ENCODE results near the gene LCN10.
"Not testable (repeated sequence)": the region's sequence is repeated elsewhere in the genome, so short reads cannot be mapped to it uniquely, and the experiment has no call there.

Gene LCN10

DNA sequence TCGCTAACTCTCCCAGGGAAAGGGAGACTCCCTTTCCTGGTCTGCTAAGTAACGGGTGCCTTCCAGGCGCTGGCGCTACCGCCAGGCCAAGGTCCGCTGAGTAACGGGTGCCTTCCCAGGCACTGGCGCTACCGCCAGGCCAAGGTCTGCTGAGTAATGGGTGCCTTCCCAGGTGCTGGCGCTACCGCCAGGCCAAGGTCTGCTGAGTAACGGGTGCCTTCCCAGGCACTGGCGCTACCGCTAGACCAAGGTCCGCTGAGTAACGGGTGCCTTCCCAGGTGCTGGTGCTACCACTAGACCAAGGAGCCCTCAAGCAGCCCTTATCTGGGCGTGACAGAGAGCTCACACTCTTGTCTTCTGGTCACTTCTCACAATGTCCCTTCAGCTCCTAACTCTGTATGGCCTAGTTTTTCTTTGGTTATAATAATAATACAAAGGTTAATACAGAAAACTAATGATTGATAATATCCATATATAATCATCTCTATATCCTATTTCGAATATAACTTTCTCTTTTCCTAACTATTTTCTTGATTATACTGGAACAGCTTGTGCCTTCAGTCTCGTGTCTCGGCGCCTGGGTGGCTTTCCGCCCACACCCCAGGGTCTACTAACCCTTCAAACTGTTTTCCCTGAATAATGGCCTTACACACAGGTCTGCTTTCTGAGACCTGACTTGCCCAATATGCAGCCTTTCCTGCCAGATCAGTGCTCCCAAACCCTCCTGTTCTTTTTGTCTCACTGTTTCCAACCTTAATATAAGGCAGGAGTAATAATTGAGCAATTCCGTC lies 43.0 kb upstream of the LCN10 start:
- not testable (repeated sequence) for H3K9me3 ChIP-seq (ENCODE audit: control insufficient read depth in 1 of 2, low read length in 2 of 2); H3K27ac ChIP-seq (ENCODE audit: low read depth, low read length); H3K27me3 ChIP-seq (ENCODE audit: control insufficient read depth in 1 of 2, insufficient read depth in 2 of 2, low read length in 2 of 2); H3K4me3 ChIP-seq (ENCODE audit: low read depth in 1 of 2, low read length in 2 of 2); H3K36me3 ChIP-seq (ENCODE audit: control insufficient read depth in 1 of 2, insufficient read depth in 2 of 2, low read length in 2 of 2); H3K9ac ChIP-seq (ENCODE audit: low read depth in 1 of 2, low read length in 2 of 2)
- H3K4me1 ChIP-seq (ENCODE audit: control insufficient read depth in 1 of 2, insufficient read depth in 2 of 2, low read length in 2 of 2), result peaks cover 11 to 41% of the 10 kb centered on the region in 2 donors

GRCh38 chr9:136784997-136785361 lies 42.2 kb upstream of the LCN10 start:
- Histone ChIP-seq H3K9ac (ENCODE audit: low read depth in 1 of 2, low read length in 2 of 2) (no peak overlapping the region), H3K27me3 (ENCODE audit: control insufficient read depth in 1 of 2, insufficient read depth in 2 of 2, low read length in 2 of 2) (no peaks in the 10 kb centered on the region), H3K36me3 (ENCODE audit: control insufficient read depth in 1 of 2, insufficient read depth in 2 of 2, low read length in 2 of 2) (no peaks in the 10 kb centered on the region), H3K4me1 (ENCODE audit: control insufficient read depth in 1 of 2, insufficient read depth in 2 of 2, low read length in 2 of 2) (peaks cover 5 to 35% of the 10 kb centered on the region in 2 donors), H3K4me3 (ENCODE audit: low read depth in 1 of 2, low read length in 2 of 2) (no peak overlapping the region), H3K27ac (ENCODE audit: low read depth, low read length) (no peak overlapping the region), H3K9me3 (ENCODE audit: control insufficient read depth in 1 of 2, low read length in 2 of 2) (no peaks in the 10 kb centered on the region)

DNA sequence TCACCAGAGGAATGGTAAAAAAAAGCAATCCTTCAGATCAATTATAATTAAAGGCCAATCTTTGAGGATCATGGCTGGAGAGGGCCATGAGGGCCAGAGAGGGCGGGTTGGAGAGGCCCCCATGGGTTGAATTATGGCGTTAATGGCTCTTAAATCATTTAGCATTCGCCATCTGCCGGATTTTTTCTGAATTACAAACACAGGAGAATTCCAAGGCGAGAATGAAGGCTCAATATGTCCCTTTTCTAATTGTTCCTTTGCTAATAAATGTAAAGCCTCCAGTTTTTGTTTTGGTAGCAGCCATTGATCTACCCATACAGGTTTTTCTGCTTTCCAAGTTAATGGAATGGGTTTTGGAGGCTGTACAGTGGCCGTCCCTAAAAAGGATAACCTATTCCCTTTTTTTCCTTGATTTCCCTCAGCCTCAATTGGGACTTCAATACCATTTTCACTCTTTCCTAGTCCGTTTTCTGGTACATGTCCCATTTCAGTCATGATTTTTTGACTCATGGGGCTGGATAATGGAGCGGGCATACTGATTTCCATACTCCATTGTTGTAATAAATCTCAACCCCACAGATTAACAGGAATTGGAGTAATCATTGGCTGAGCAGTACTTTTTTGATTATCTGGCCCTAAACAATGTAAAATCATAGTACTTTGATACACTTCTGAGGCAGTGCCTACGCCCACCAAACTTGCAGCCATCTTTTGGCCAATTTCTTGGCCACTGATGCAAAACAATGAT lies 41.7 kb upstream of the LCN10 start:
- H3K27me3 ChIP-seq (ENCODE audit: control insufficient read depth in 1 of 2, insufficient read depth in 2 of 2, low read length in 2 of 2), result no peaks in the 10 kb centered on the region
- H3K4me3 ChIP-seq (ENCODE audit: low read depth in 1 of 2, low read length in 2 of 2), result no peak overlapping the region
- no peak overlapping the region for H3K9ac ChIP-seq (ENCODE audit: low read depth in 1 of 2, low read length in 2 of 2)
- H3K36me3 ChIP-seq (ENCODE audit: control insufficient read depth in 1 of 2, insufficient read depth in 2 of 2, low read length in 2 of 2), result no peaks in the 10 kb centered on the region
- H3K27ac ChIP-seq (ENCODE audit: low read depth, low read length), result no peak overlapping the region
- no peaks in the 10 kb centered on the region for H3K9me3 ChIP-seq (ENCODE audit: control insufficient read depth in 1 of 2, low read length in 2 of 2)
- H3K4me1 ChIP-seq (ENCODE audit: control insufficient read depth in 1 of 2, insufficient read depth in 2 of 2, low read length in 2 of 2), result peaks cover 5 to 29% of the 10 kb centered on the region in 2 donors

DNA sequence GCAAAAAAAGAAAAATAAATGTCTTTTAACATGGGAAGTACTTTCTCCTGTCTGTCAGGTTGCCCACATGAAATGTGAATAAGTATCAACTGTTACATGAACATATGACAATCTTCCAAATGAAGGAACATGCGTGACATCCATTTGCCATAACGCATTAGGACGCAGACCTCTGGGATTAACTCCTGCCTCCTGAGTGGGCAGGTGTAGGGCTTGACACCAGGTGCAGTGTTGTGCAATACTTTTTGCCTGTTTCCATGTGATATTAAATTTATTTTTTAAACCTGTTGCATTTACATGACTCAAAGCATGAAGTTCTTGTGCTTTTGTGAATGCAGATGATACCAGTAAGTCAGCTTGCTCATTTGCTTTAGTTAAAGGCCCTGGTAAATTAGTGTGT lies 39.7 kb upstream of the LCN10 start:
- H3K9me3 ChIP-seq (ENCODE audit: control insufficient read depth in 1 of 2, low read length in 2 of 2), result no peaks in the 10 kb centered on the region
- no peak overlapping the region for H3K27ac ChIP-seq (ENCODE audit: low read depth, low read length)
- H3K4me1 ChIP-seq (ENCODE audit: control insufficient read depth in 1 of 2, insufficient read depth in 2 of 2, low read length in 2 of 2), result peaks cover 10 to 21% of the 10 kb centered on the region in 2 donors
- H3K9ac ChIP-seq (ENCODE audit: low read depth in 1 of 2, low read length in 2 of 2), result no peak overlapping the region
- no peaks in the 10 kb centered on the region for H3K36me3 ChIP-seq (ENCODE audit: control insufficient read depth in 1 of 2, insufficient read depth in 2 of 2, low read length in 2 of 2)
- no peaks in the 10 kb centered on the region for H3K27me3 ChIP-seq (ENCODE audit: control insufficient read depth in 1 of 2, insufficient read depth in 2 of 2, low read length in 2 of 2)
- H3K4me3 ChIP-seq (ENCODE audit: low read depth in 1 of 2, low read length in 2 of 2), result no peak overlapping the region

- Histone ChIP-seq H3K27ac (ENCODE audit: low read depth, low read length) (no peak overlapping the region), H3K4me1 (ENCODE audit: control insufficient read depth in 1 of 2, insufficient read depth in 2 of 2, low read length in 2 of 2) (peaks cover 12 to 14% of the 10 kb centered on the region in 2 donors), H3K9me3 (ENCODE audit: control insufficient read depth in 1 of 2, low read length in 2 of 2) (no peaks in the 10 kb centered on the region), H3K4me3 (ENCODE audit: low read depth in 1 of 2, low read length in 2 of 2) (no peak overlapping the region), H3K9ac (ENCODE audit: low read depth in 1 of 2, low read length in 2 of 2) (no peak overlapping the region), H3K36me3 (ENCODE audit: control insufficient read depth in 1 of 2, insufficient read depth in 2 of 2, low read length in 2 of 2) (no peaks in the 10 kb centered on the region), H3K27me3 (ENCODE audit: control insufficient read depth in 1 of 2, insufficient read depth in 2 of 2, low read length in 2 of 2) (no peaks in the 10 kb centered on the region)
These were observed 37.1 kb upstream of the LCN10 start for GRCh38 chr9:136779808-136780207.

GRCh38 chr9:136777359-136777758 lies 34.6 kb upstream of the LCN10 start:
- Histone ChIP-seq H3K9ac (ENCODE audit: low read depth in 1 of 2, low read length in 2 of 2) (peak overlapping the region in 1 of 2 donors; percentile 45), H3K27ac (ENCODE audit: low read depth, low read length) (no peak overlapping the region), H3K4me1 (ENCODE audit: control insufficient read depth in 1 of 2, insufficient read depth in 2 of 2, low read length in 2 of 2) (peaks cover 10 to 11% of the 10 kb centered on the region in 2 donors), H3K4me3 (ENCODE audit: low read depth in 1 of 2, low read length in 2 of 2) (peak overlapping the region in 1 of 2 donors; percentile 7), H3K27me3 (ENCODE audit: control insufficient read depth in 1 of 2, insufficient read depth in 2 of 2, low read length in 2 of 2) (no peaks in the 10 kb centered on the region), H3K36me3 (ENCODE audit: control insufficient read depth in 1 of 2, insufficient read depth in 2 of 2, low read length in 2 of 2) (no peaks in the 10 kb centered on the region), H3K9me3 (ENCODE audit: control insufficient read depth in 1 of 2, low read length in 2 of 2) (peaks cover 8 to 9% of the 10 kb centered on the region in 2 donors)

- H3K27ac ChIP-seq (ENCODE audit: low read depth, low read length), result no peak overlapping the region
- H3K9me3 ChIP-seq (ENCODE audit: control insufficient read depth in 1 of 2, low read length in 2 of 2), result peaks cover 8 to 9% of the 10 kb centered on the region in 2 donors
- no peaks in the 10 kb centered on the region for H3K36me3 ChIP-seq (ENCODE audit: control insufficient read depth in 1 of 2, insufficient read depth in 2 of 2, low read length in 2 of 2)
- no peaks in the 10 kb centered on the region for H3K27me3 ChIP-seq (ENCODE audit: control insufficient read depth in 1 of 2, insufficient read depth in 2 of 2, low read length in 2 of 2)
- H3K4me3 ChIP-seq (ENCODE audit: low read depth in 1 of 2, low read length in 2 of 2), result peak overlapping the region in 1 of 2 donors; percentile 7
- H3K9ac ChIP-seq (ENCODE audit: low read depth in 1 of 2, low read length in 2 of 2), result peak overlapping the region in 1 of 2 donors; percentile 45
- peaks cover 10 to 11% of the 10 kb centered on the region in 2 donors for H3K4me1 ChIP-seq (ENCODE audit: control insufficient read depth in 1 of 2, insufficient read depth in 2 of 2, low read length in 2 of 2)
These were observed 34.2 kb upstream of the LCN10 start for GRCh38 chr9:136776947-136777346.

GRCh38 chr9:136775191-136775590 lies 32.5 kb upstream of the LCN10 start:
- H3K27ac ChIP-seq (ENCODE audit: low read depth, low read length), result no peak overlapping the region
- peaks cover 10 to 11% of the 10 kb centered on the region in 2 donors for H3K4me1 ChIP-seq (ENCODE audit: control insufficient read depth in 1 of 2, insufficient read depth in 2 of 2, low read length in 2 of 2)
- H3K36me3 ChIP-seq (ENCODE audit: control insufficient read depth in 1 of 2, insufficient read depth in 2 of 2, low read length in 2 of 2), result no peaks in the 10 kb centered on the region
- H3K9me3 ChIP-seq (ENCODE audit: control insufficient read depth in 1 of 2, low read length in 2 of 2), result peaks cover 8 to 9% of the 10 kb centered on the region in 2 donors
- no peaks in the 10 kb centered on the region for H3K27me3 ChIP-seq (ENCODE audit: control insufficient read depth in 1 of 2, insufficient read depth in 2 of 2, low read length in 2 of 2)
- no peak overlapping the region for H3K9ac ChIP-seq (ENCODE audit: low read depth in 1 of 2, low read length in 2 of 2)
- no peak overlapping the region for H3K4me3 ChIP-seq (ENCODE audit: low read depth in 1 of 2, low read length in 2 of 2)

DNA sequence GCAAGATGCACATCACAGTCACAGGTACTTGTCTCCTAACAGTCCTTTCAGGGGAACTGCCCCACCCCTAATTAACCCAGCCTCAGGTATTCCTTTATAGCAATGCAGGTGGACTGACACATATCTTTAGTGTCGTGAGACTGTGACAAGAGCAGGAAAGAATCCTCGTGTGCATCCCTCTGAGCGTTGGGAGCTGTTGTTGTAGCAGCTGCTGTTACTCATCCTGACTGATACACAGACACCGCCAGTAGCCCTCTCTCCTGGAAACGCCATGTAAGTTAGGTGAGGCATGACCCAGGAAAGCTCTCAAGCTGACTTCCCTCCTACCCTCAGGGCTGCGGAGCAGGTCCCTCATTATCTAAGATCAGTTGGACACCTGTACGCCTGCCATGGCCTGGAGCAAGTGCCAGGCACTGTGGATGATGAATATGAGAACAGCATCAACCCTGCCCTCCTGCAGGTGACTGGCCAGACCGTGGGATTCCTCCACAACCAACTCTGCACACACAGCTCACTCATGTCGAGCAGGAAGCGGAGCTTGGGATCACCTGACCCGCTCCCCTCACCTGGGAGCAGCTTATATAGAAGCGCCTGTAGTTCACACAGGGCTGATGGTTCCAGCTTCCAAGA lies 31.8 kb upstream of the LCN10 start:
- Histone ChIP-seq H3K9ac (ENCODE audit: low read depth in 1 of 2, low read length in 2 of 2) (no peak overlapping the region), H3K27me3 (ENCODE audit: control insufficient read depth in 1 of 2, insufficient read depth in 2 of 2, low read length in 2 of 2) (no peaks in the 10 kb centered on the region), H3K27ac (ENCODE audit: low read depth, low read length) (no peak overlapping the region), H3K36me3 (ENCODE audit: control insufficient read depth in 1 of 2, insufficient read depth in 2 of 2, low read length in 2 of 2) (no peaks in the 10 kb centered on the region), H3K9me3 (ENCODE audit: control insufficient read depth in 1 of 2, low read length in 2 of 2) (peaks cover 8 to 9% of the 10 kb centered on the region in 2 donors), H3K4me1 (ENCODE audit: control insufficient read depth in 1 of 2, insufficient read depth in 2 of 2, low read length in 2 of 2) (peaks cover 10 to 11% of the 10 kb centered on the region in 2 donors), H3K4me3 (ENCODE audit: low read depth in 1 of 2, low read length in 2 of 2) (no peak overlapping the region)

Data from duodenal mucosa (tissue), 2 donors.